Naive B cell (primary cell): Measurements from ENCODE around the gene PRR15L. TPM values are rescaled to one million over a fixed set of nuclear protein-coding genes. Genes with fewer than 3 reads are reported as not detected.
"Not testable (repeated sequence)": the region's sequence is repeated elsewhere in the genome, so short reads cannot be mapped to it uniquely, and the experiment has no call there.

Experiments used
- ATAC-seq, 2 donors: fragments of 150-1000 bp; cut with Tn5 transposase; 2 replicates each; pipeline ENCODE4 v1.10.0; 2021; ENCODE audit warnings: low read depth in 2 of 2, mild to moderate bottlenecking in 2 of 2, moderate library complexity in 2 of 2
- DNase-seq: peaks from one replicate; pipeline ENCODE4 v3.0.0; 2022
- H3K27ac Mint-ChIP-seq, 6 donors: one replicate each; pipeline ENCODE4 v1.8.0; 2020 to 2022; ENCODE audit warnings: mild to moderate bottlenecking in 6 of 6, mixed read lengths in 6 of 6, moderate library complexity in 5 of 6, inconsistent platforms in 2 of 6
- H3K27me3 Mint-ChIP-seq, 3 donors: one replicate each; pipeline ENCODE4 v1.8.0; 2021 to 2022; ENCODE audit warnings: mixed read lengths in 3 of 3, mild to moderate bottlenecking in 1 of 3
- H3K36me3 Mint-ChIP-seq, 2 donors: one replicate each; pipeline ENCODE4 v1.8.0; 2020 to 2022; ENCODE audit warnings: mixed read lengths in 2 of 2, inconsistent platforms in 1 of 2, mild to moderate bottlenecking in 1 of 2
- H3K4me1 Mint-ChIP-seq, 3 donors: one replicate each; pipeline ENCODE4 v1.8.0; 2020 to 2022; ENCODE audit warnings: mixed read lengths in 3 of 3, inconsistent platforms in 1 of 3, mild to moderate bottlenecking in 1 of 3, moderate library complexity in 1 of 3
- H3K4me3 Mint-ChIP-seq, 8 donors: one replicate each; pipeline ENCODE4 v1.8.0; 2020 to 2022; ENCODE audit warnings: mild to moderate bottlenecking in 8 of 8, mixed read lengths in 8 of 8, moderate library complexity in 8 of 8, inconsistent platforms in 2 of 8
- H3K9me3 Mint-ChIP-seq, 7 donors: one replicate each; pipeline ENCODE4 v1.8.0; 2020 to 2022; ENCODE audit warnings: mixed read lengths in 7 of 7, mild to moderate bottlenecking in 5 of 7, inconsistent platforms in 2 of 7, moderate library complexity in 1 of 7
- polyA plus RNA-seq, 6 donors: library from polyadenylated mRNA; unstranded; fragments of 300-500 nt; fragmentation: Illumina TruSeq; gene quantifications; one replicate each; pipeline ENCODE4 v1.2.3, GENCODE V29; 2021; ENCODE audit warnings: low read depth in 6 of 6

PRR15L gene
- polyA plus RNA-seq, 6 donors from 2014 or later: 0.25 TPM; not detected in 5

DNA sequence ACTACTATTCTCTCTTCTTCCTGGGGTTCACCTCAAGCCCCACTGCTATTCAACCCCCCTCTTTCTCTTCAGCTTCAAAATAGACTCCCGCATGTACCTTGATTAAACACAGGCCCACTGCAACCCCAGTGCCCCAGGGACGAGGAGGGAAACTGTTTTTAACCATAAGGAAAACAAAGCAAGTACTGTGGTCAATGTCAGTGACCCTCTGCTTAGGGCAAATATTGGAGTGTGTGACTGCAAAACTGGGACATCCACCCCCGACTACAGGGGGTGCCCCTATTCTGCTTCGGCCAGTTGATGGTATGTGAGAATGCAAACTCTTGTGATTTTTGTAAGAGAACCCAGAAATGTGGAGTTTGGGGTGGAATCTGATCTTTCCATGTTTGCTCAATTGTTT, 25.8 kb downstream of the PRR15L start:
- Mint-ChIP-seq H3K4me1 (peaks cover 3 to 9% (median 7%) of the 10 kb centered on the region in 3 donors), H3K27me3 (no peaks in the 10 kb centered on the region)

GRCh38 chr17:47929218-47930000, 28.3 kb downstream of the PRR15L start:
- no peak overlapping the region for H3K4me3 Mint-ChIP-seq
- no peak overlapping the region for H3K27ac Mint-ChIP-seq
- peaks cover 7 to 25% of the 10 kb centered on the region in 2 donors for H3K36me3 Mint-ChIP-seq
- no peak for DNase-seq
- H3K9me3 Mint-ChIP-seq: no peaks in the 10 kb centered on the region
- H3K27me3 Mint-ChIP-seq: no peaks in the 10 kb centered on the region
- no peak for ATAC-seq
- H3K4me1 Mint-ChIP-seq: peaks cover 0 to 4% (median 4%) of the 10 kb centered on the region in 3 donors

More for the DNA sequence above, 25.8 kb downstream of the PRR15L start:
- DNase-seq: no peak
- Mint-ChIP-seq H3K9me3 (no peaks in the 10 kb centered on the region), H3K4me3 (peak overlapping the region in 1 of 8 donors; percentile 43), H3K36me3 (peaks cover 0 to 14% of the 10 kb centered on the region in 2 donors), H3K27ac (peak overlapping the region in 3 of 6 donors; percentile 69 to 79 (median 72))
- no peak for ATAC-seq

DNA sequence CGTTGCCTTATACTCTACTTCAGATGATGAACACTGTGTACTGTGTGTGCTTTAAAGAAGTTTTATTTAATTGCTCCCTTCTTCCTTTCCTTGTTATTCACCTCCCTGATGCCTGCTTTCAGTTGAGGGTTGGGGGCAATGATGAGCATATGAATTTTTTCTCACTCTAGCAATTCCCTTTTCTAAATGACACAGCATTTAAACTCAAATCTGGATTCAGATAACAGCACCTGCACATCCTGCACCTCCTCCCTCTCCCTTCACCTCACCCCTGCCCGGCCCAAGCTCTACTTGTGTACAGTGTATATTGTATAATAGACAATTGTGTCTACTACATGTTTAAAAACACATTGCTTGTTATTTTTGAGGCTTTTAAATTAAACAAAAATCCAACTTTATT, 29.3 kb downstream of the PRR15L start:
- peaks cover 0 to 4% (median 4%) of the 10 kb centered on the region in 3 donors for H3K4me1 Mint-ChIP-seq
- H3K36me3 Mint-ChIP-seq: peaks cover 7 to 25% of the 10 kb centered on the region in 2 donors
- H3K27ac Mint-ChIP-seq: peak overlapping the region in 2 of 6 donors; percentile 39 to 78

DNA sequence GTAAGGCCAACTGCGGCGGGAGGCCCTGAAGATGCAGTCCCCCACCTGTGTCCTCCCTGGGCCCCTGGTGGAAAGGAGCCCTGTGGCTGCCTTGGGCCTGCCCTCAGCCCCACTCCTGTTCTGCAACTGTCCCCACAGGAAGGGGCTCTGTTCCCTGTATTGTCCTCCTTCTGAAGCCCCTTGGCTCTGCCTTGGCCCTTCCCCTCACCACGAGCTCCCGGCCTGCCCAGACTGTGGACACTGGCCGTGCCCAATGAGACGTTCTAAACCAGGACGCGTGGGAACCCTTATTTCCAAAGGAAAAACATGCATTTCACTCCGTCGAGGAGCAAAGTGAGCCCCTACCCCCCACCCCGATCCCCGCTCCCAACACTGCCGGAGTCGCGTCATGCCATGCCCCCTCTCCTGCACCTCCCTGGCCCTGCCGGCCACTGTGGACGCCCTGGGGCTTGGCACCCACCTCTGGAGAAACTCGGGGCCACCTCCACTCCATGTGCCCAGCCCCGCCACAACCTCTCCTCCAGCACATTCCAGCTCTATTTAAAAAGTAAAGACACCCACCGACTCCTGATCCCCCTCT, 29.8 kb downstream of the PRR15L start:
- Mint-ChIP-seq H3K36me3 (peaks cover 7 to 25% of the 10 kb centered on the region in 2 donors), H3K27me3 (no peaks in the 10 kb centered on the region), H3K4me1 (peaks cover 0 to 4% (median 4%) of the 10 kb centered on the region in 3 donors), H3K4me3 (no peak overlapping the region), H3K9me3 (no peaks in the 10 kb centered on the region), H3K27ac (no peak overlapping the region)
- no peak for ATAC-seq
- no peak for DNase-seq

More for the DNA sequence above, 29.3 kb downstream of the PRR15L start:
- Mint-ChIP-seq H3K4me3 (no peak overlapping the region), H3K9me3 (no peaks in the 10 kb centered on the region), H3K27me3 (no peaks in the 10 kb centered on the region)
- ATAC-seq: no peak
- DNase-seq: no peak

DNA sequence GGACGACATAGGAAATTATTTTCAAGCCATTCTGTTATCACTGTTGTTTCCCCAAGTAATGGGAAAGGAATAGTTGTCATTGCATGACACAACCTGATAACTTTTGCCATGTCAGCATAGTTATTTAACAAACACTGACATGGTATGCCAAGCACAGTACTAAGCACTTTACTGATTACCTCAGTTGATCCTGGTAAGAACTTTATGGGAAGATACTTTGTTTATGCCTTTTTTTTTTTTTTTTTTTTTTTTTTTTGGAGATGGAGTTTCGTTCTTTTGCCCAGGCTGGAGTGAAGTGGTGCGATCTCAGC, 32.0 kb downstream of the PRR15L start:
- Mint-ChIP-seq H3K4me1 (peaks cover 0 to 4% (median 4%) of the 10 kb centered on the region in 3 donors), H3K27me3 (no peaks in the 10 kb centered on the region), H3K9me3 (no peaks in the 10 kb centered on the region), H3K36me3 (peaks cover 7 to 31% of the 10 kb centered on the region in 2 donors), H3K4me3 (no peak overlapping the region), H3K27ac (no peak overlapping the region)
- no peak for ATAC-seq
- DNase-seq: no peak

DNA sequence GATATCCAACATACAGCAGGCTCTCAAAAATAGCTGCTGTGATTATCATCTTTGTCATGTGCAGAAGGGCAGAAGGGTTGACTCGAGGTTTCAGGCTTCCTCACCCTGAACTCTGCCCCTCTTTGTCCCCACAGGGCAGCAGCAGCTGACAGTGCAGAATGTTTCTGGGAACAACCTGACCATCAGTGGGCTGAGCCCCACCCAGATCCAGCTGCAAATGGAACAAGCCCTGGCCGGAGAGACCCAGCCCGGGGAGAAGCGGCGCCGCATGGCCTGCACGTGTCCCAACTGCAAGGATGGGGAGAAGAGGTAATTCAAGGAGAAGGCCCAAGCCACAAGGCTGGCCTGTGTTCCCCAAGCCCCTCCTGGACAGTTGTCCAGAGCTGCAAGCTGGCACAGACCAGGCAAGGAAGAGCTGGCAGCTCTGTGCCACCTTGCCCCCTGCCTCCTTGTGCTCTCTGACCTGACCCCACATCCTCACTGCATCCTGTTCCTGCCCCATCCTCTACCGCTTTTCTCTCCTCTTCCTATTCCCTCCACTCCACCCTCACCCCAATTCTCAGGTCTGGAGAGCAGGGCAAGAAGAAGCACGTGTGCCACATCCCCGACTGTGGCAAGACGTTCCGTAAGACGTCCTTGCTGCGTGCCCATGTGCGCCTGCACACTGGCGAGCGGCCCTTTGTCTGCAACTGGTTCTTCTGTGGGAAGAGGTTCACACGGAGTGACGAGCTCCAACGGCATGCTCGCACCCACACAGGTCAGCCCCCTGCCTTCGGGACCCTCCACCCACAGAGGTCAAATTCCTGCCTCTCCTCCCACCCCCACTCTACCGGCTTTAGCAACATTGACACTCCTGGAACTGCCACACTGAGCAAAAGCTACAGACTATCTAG, 32.7 kb downstream of the PRR15L start:
- DNase-seq (no peak), ATAC-seq (no peak)
- H3K4me1 Mint-ChIP-seq: peaks cover 0 to 4% (median 4%) of the 10 kb centered on the region in 3 donors
- no peaks in the 10 kb centered on the region for H3K27me3 Mint-ChIP-seq
- no peak overlapping the region for H3K4me3 Mint-ChIP-seq
- H3K27ac Mint-ChIP-seq: no peak overlapping the region
- H3K9me3 Mint-ChIP-seq: no peaks in the 10 kb centered on the region
- H3K36me3 Mint-ChIP-seq: peaks cover 7 to 33% of the 10 kb centered on the region in 2 donors

GRCh38 chr17:47919889-47920288, 37.8 kb downstream of the PRR15L start:
- not testable (repeated sequence) for ATAC-seq, H3K4me3 Mint-ChIP-seq, H3K27ac Mint-ChIP-seq, H3K9me3 Mint-ChIP-seq, H3K4me1 Mint-ChIP-seq, DNase-seq, H3K27me3 Mint-ChIP-seq
- H3K36me3 Mint-ChIP-seq: peaks cover 3 to 27% of the 10 kb centered on the region in 2 donors

DNA sequence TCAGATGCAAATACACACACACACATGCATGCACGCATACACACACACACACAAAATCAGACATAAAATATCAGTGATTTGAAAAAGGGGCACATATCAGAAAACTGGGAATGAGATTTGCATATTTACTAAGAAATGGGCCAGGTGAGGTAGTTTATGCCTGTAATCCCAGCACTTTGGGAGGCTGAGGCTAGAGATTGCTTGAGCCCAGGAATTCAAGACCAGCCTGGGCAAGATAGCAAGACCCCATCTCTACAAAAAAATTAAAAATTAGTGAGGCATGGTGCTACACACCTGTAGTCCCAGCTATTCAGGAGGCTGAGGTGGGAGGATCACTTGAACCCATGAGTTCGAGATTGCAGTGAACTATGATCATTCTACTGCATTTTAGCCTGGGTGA, 38.7 kb downstream of the PRR15L start:
- ATAC-seq (no peak), DNase-seq (no peak)
- no peak overlapping the region for H3K4me3 Mint-ChIP-seq
- H3K36me3 Mint-ChIP-seq: peaks cover 3 to 27% of the 10 kb centered on the region in 2 donors
- peak overlapping the region in 1 of 6 donors; percentile 43 for H3K27ac Mint-ChIP-seq
- H3K4me1 Mint-ChIP-seq: peaks cover 3 to 10% (median 5%) of the 10 kb centered on the region in 3 donors
- H3K9me3 Mint-ChIP-seq: no peaks in the 10 kb centered on the region
- H3K27me3 Mint-ChIP-seq: no peaks in the 10 kb centered on the region

- no peak for ATAC-seq
- no peak for DNase-seq
- Mint-ChIP-seq H3K9me3 (no peaks in the 10 kb centered on the region), H3K27ac (peak overlapping the region in 1 of 6 donors; percentile 26), H3K36me3 (peaks cover 3 to 27% of the 10 kb centered on the region in 2 donors), H3K27me3 (no peaks in the 10 kb centered on the region), H3K4me1 (peaks cover 3 to 10% (median 8%) of the 10 kb centered on the region in 3 donors), H3K4me3 (no peak overlapping the region)
Observed at GRCh38 chr17:47918006-47918405, 39.7 kb downstream of the PRR15L start.

DNA sequence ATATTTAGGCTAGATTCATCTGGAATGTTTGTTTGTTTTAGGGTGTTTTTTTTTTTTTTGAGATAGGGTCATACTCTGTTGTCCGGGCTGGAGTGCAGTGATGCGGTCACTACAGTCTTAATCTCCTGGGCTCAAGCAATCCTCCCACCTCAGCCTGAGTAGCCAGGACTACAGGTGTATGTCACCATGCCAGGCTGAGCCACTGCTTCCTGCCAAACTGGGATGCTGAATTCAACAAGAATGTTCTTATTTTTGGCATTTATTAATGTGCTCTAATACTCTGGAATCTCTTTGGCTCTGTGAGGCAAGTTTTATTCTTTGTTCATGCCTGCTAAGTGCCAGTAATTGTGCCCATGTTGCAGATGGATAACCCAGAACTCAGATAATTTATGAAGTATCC, 40.1 kb downstream of the PRR15L start:
- Mint-ChIP-seq H3K9me3 (no peaks in the 10 kb centered on the region), H3K27me3 (no peaks in the 10 kb centered on the region), H3K27ac (peak overlapping the region in 2 of 6 donors; percentile 21 to 26), H3K36me3 (peaks cover 3 to 27% of the 10 kb centered on the region in 2 donors), H3K4me1 (peaks cover 3 to 12% (median 10%) of the 10 kb centered on the region in 3 donors), H3K4me3 (no peak overlapping the region)
- ATAC-seq (no peak), DNase-seq (no peak)

GRCh38 chr17:47916489-47917208, 41.0 kb downstream of the PRR15L start:
- Mint-ChIP-seq H3K27me3 (no peaks in the 10 kb centered on the region), H3K27ac (peak overlapping the region in 2 of 6 donors; percentile 1 to 26), H3K4me3 (no peak overlapping the region), H3K4me1 (peaks cover 8 to 20% (median 11%) of the 10 kb centered on the region in 3 donors), H3K9me3 (no peaks in the 10 kb centered on the region), H3K36me3 (peaks cover 3 to 27% of the 10 kb centered on the region in 2 donors)
- DNase-seq (no peak), ATAC-seq (no peak)

GRCh38 chr17:47915776-47916398, 41.8 kb downstream of the PRR15L start:
- H3K4me3 Mint-ChIP-seq: no peak overlapping the region
- H3K36me3 Mint-ChIP-seq: peaks cover 3 to 24% of the 10 kb centered on the region in 2 donors
- H3K27ac Mint-ChIP-seq: peak overlapping the region in 2 of 6 donors; percentile 26 to 85
- peaks cover 8 to 20% (median 13%) of the 10 kb centered on the region in 3 donors for H3K4me1 Mint-ChIP-seq
- DNase-seq (no peak), ATAC-seq (no peak)
- H3K27me3 Mint-ChIP-seq: no peaks in the 10 kb centered on the region
- H3K9me3 Mint-ChIP-seq: no peaks in the 10 kb centered on the region
